ENCODE measurements around the gene INPP5D.
"Not testable (repeated sequence)": the region's sequence is repeated elsewhere in the genome, so short reads cannot be mapped to it uniquely, and the experiment has no call there.

The INPP5D gene

DNA sequence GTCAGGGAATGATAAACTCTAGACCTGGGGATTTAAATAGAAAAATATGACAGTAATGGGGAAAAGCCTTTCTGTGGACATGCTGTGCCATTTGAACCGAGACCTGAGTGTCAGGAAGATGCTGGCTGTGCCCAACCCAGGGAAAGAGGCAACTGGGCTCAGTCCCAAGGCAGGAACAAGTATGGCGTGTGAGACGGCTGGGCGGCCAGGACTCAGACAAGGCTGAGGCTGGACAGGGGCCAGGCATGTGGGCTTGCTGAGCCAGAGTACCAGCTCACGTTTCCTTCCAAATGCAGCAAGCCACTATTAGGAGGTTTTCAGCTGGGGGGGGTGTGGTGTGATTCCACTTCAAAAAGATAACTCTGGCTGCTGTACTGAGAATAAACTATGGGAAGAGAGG, 92.4 kb downstream of the INPP5D start:
- Histone ChIP-seq H3K4me3 (replicated peaks; ENCODE audit: insufficient read depth, low read length) (no peak overlapping the region), H3K27me3 (ENCODE audit: insufficient read depth, poor library complexity, severe bottlenecking) (no peaks in the 10 kb centered on the region), H3K27ac (replicated peaks) (no peak overlapping the region)
- TF ChIP-seq, protein P1, sequence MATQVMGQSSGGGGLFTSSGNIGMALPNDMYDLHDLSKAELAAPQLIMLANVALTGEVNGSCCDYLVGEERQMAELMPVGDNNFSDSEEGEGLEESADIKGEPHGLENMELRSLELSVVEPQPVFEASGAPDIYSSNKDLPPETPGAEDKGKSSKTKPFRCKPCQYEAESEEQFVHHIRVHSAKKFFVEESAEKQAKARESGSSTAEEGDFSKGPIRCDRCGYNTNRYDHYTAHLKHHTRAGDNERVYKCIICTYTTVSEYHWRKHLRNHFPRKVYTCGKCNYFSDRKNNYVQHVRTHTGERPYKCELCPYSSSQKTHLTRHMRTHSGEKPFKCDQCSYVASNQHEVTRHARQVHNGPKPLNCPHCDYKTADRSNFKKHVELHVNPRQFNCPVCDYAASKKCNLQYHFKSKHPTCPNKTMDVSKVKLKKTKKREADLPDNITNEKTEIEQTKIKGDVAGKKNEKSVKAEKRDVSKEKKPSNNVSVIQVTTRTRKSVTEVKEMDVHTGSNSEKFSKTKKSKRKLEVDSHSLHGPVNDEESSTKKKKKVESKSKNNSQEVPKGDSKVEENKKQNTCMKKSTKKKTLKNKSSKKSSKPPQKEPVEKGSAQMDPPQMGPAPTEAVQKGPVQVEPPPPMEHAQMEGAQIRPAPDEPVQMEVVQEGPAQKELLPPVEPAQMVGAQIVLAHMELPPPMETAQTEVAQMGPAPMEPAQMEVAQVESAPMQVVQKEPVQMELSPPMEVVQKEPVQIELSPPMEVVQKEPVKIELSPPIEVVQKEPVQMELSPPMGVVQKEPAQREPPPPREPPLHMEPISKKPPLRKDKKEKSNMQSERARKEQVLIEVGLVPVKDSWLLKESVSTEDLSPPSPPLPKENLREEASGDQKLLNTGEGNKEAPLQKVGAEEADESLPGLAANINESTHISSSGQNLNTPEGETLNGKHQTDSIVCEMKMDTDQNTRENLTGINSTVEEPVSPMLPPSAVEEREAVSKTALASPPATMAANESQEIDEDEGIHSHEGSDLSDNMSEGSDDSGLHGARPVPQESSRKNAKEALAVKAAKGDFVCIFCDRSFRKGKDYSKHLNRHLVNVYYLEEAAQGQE (IDR thresholded peaks at IDR 0.05; ENCODE audit: insufficient replicate concordance, low read depth), result no peak
- TF ChIP-seq, protein P2, sequence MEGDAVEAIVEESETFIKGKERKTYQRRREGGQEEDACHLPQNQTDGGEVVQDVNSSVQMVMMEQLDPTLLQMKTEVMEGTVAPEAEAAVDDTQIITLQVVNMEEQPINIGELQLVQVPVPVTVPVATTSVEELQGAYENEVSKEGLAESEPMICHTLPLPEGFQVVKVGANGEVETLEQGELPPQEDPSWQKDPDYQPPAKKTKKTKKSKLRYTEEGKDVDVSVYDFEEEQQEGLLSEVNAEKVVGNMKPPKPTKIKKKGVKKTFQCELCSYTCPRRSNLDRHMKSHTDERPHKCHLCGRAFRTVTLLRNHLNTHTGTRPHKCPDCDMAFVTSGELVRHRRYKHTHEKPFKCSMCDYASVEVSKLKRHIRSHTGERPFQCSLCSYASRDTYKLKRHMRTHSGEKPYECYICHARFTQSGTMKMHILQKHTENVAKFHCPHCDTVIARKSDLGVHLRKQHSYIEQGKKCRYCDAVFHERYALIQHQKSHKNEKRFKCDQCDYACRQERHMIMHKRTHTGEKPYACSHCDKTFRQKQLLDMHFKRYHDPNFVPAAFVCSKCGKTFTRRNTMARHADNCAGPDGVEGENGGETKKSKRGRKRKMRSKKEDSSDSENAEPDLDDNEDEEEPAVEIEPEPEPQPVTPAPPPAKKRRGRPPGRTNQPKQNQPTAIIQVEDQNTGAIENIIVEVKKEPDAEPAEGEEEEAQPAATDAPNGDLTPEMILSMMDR (IDR thresholded peaks at IDR 0.05; ENCODE audit: insufficient read depth, low read length), result no peak
- no peak for TF ChIP-seq GABPA (IDR thresholded peaks at IDR 0.05; ENCODE audit: low read depth)
- DNase-seq (ENCODE audit: low read depth in 1 of 2, low spot score in 1 of 2), result no peak

DNA sequence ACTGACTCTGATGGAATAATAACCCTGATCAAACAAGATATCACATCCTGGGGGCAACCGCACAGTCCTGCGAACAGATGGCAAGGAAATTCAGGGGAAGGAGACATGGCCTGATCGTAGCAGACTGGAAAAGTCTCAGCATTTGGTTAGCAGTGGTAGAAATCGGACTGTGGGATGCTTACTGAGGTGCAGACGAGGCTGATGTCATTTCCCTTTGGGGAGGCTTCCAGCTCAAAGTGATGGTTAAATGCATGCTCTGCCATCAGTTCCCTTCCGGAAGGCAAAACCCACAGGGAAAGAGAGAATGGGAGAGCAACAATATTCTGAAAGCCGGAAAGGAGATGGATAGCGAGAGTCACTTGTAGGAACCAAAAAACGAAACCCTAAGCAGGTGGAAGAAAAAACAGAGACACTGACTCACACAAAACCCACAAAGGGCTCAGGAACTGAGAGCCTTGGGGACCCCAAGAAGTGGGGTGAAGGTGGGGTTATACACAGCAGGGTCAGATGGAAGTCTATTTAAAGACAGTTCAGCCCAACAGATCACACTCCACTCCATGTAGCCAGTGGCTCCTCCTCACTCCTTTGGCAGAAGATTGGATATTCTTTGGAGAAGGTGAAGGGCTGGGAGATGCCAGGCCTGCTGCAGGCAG, 93.1 kb downstream of the INPP5D start:
- DNase-seq (ENCODE audit: low read depth in 1 of 2, low spot score in 1 of 2), result no peak
- Histone ChIP-seq H3K4me3 (replicated peaks; ENCODE audit: insufficient read depth, low read length) (no peak overlapping the region), H3K27ac (replicated peaks) (no peak overlapping the region)

DNA sequence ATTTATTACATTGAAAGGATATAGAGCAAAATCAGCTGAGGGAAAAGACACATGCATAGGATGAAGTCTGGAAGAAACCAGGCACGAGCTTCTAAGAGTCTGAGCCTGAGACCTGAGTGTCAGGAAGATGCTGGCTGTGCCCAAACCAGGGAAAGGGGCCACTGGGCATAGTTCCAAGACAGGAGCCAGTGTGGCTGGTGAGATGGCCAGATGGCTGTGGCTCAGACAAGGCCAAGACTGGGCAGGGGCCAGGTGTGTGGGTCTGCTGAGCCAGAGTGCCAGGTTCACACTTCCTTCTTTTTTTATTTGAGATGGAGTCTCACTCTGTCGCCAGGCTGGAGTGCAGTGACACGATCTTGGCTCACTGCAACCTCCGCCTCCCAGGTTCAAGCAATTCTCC, 95.9 kb downstream of the INPP5D start:
- DNase-seq (ENCODE audit: low read depth in 1 of 2, low spot score in 1 of 2), result no peak
- TF ChIP-seq SPI1 (IDR thresholded peaks at IDR 0.05; ENCODE audit: borderline replicate concordance, low read depth), result no peak
- TF ChIP-seq, protein P1 (IDR thresholded peaks at IDR 0.05; ENCODE audit: insufficient replicate concordance, low read depth), result no peak
- TF ChIP-seq, protein P2 (IDR thresholded peaks at IDR 0.05; ENCODE audit: insufficient read depth, low read length), result no peak

More for the DNA sequence above, 93.1 kb downstream of the INPP5D start:
- H3K27me3 ChIP-seq (ENCODE audit: insufficient read depth, poor library complexity, severe bottlenecking), result no peaks in the 10 kb centered on the region
- TF ChIP-seq, protein P2 (IDR thresholded peaks at IDR 0.05; ENCODE audit: insufficient read depth, low read length), result no peak
- TF ChIP-seq, protein P1 (IDR thresholded peaks at IDR 0.05; ENCODE audit: insufficient replicate concordance, low read depth), result no peak
- no peak for TF ChIP-seq POLR2AphosphoS5 (IDR thresholded peaks at IDR 0.05; ENCODE audit: low read depth)
- TF ChIP-seq GABPA (IDR thresholded peaks at IDR 0.05; ENCODE audit: low read depth), result no peak
- TF ChIP-seq SPI1 (IDR thresholded peaks at IDR 0.05; ENCODE audit: borderline replicate concordance, low read depth), result no peak

DNA sequence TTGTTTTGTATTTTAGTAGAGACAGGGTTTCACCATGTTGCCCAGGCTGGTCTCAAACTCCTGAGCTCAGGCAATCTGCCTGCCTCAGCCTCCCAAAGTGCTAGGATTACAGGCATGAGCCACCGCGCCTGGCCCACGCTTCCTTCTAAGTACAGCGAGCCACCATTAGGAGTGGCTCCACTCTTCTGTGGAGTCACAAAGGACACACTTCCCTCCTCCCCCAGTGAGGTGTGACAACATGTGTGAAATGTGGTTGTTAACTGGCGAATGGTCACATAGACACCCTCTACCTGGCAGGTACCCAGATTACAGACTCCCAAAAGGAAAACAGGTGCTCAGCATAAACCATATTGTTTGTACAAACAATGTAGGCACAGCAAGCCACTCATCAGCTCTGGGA, 96.3 kb downstream of the INPP5D start:
- H3K27ac ChIP-seq (replicated peaks); DNase-seq (ENCODE audit: low read depth in 1 of 2, low spot score in 1 of 2); H3K27me3 ChIP-seq (ENCODE audit: insufficient read depth, poor library complexity, severe bottlenecking); H3K4me3 ChIP-seq (replicated peaks; ENCODE audit: insufficient read depth, low read length): not testable (repeated sequence)

More for the DNA sequence above, 95.9 kb downstream of the INPP5D start:
- H3K27ac ChIP-seq (replicated peaks), result no peak overlapping the region
- no peak overlapping the region for H3K4me3 ChIP-seq (replicated peaks; ENCODE audit: insufficient read depth, low read length)
- H3K27me3 ChIP-seq (ENCODE audit: insufficient read depth, poor library complexity, severe bottlenecking), result no peaks in the 10 kb centered on the region

All from HL-60 (cell line).